22Rv1 (cell line): ENCODE results near the gene ENAH.

Experiments used
- ZFX ChIP-seq: fragments of 450-650 bp; IDR thresholded peaks from 2 replicates; pipeline ENCODE4 v1.6.1; 2017; ENCODE audit warnings: antibody characterized with exemption, borderline replicate concordance
- TF ChIP-seq, protein P1 (sequence below): fragments of 450-650 bp; IDR thresholded peaks from 2 replicates; pipeline ENCODE4 v1.5.1; 2017; ENCODE audit warnings: mild to moderate bottlenecking

DNA sequence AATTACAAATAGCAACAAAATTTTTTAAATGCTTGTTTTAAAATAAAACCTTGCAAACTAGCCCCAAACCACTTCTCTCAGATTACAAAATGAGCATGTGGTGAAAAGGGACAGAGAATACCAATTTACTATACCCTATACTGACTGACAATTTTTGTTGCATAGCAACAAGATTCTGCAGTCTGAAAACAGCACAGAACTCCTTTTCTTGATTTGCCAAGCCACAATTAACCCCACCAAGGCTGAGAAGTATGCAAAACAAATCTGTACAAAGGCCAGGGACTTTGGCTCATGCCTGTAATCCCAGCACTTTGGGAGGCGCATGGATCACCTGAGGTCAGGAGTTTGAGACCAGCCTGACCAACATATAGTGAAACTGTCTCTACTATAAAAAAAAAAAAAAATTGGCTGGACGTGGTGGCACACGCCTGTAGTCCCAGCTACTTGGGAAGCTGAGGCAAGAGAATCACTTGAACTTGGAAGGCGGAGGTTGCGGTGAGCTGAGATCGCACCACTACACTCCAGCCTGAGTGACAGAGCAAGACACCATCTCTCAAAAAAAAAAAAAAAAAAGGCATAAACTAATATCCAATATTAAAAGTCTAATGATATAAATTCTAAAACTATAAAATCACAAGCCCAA is 21.8 kb downstream of the ENAH start:
- TF ChIP-seq, protein P1, sequence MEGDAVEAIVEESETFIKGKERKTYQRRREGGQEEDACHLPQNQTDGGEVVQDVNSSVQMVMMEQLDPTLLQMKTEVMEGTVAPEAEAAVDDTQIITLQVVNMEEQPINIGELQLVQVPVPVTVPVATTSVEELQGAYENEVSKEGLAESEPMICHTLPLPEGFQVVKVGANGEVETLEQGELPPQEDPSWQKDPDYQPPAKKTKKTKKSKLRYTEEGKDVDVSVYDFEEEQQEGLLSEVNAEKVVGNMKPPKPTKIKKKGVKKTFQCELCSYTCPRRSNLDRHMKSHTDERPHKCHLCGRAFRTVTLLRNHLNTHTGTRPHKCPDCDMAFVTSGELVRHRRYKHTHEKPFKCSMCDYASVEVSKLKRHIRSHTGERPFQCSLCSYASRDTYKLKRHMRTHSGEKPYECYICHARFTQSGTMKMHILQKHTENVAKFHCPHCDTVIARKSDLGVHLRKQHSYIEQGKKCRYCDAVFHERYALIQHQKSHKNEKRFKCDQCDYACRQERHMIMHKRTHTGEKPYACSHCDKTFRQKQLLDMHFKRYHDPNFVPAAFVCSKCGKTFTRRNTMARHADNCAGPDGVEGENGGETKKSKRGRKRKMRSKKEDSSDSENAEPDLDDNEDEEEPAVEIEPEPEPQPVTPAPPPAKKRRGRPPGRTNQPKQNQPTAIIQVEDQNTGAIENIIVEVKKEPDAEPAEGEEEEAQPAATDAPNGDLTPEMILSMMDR = no peak
- TF ChIP-seq ZFX = no peak
